HCT116 (cell line): ENCODE results near the gene CKS2. TPM values are rescaled to one million over a fixed set of nuclear protein-coding genes. Genes with fewer than 3 reads are reported as not detected.

ENCODE experiments used
- ATAC-seq: fragments of 200-7000 bp; cut with Tn5 transposase; 2 replicates; pipeline ENCODE4 v1.9.1; 2020; ENCODE audit warnings: mild to moderate bottlenecking, moderate library complexity
- BruUV-seq: library from RNA; stranded (reverse); fragments of 400-500 nt; replicated peaks from 2 replicates; lab custom pipeline; 2021; lab: Mats Ljungman, UMichigan
- CTCF ChIA-PET: fragments of 300-600 bp; sonication (Branson Sonifier 250); formaldehyde crosslinking; loops from one replicate; lab custom pipeline; 2021; ENCODE audit warnings: antibody characterized with exemption; lab: Charles Lee
- POLR2A ChIA-PET: fragments of 300-600, 350-600 bp; sonication (Branson Sonifier 250); formaldehyde crosslinking; loops from one replicate; lab custom pipeline; 2021; ENCODE audit warnings: antibody characterized with exemption; lab: Charles Lee
- RAD21 ChIA-PET, 2 experiments: fragments of 300-600 bp; sonication (Branson Sonifier 250); formaldehyde crosslinking; loops; one replicate each; lab custom pipeline; 2023; ENCODE audit warnings: low total read pairs in 2 of 2; ENCODE audit not compliant: uncharacterized antibody in 2 of 2, unreplicated experiment in 2 of 2, low non-redundant PET in 1 of 2; lab: Charles Lee
- DNase-seq: peaks from one replicate; pipeline ENCODE4 v3.0.0-alpha.2; 2010; ENCODE audit warnings: low read depth, low spot score
- H2AFZ ChIP-seq: fragments of 200-600 bp; shearing (Covaris generic), sonication (generic); 2 replicates; pipeline ENCODE4 v1.6.1; 2017; ENCODE audit warnings: low read depth, mixed run types, mixed read lengths, antibody characterized with exemption, low read length; ENCODE audit not compliant: poor library complexity, severe bottlenecking
- H3K27ac ChIP-seq: 2 replicates; pipeline ENCODE4 v1.5.1; 2012; ENCODE audit warnings: low read depth, low read length
- H3K27me3 ChIP-seq: fragments of 200-600 bp; sonication (generic); 2 replicates; pipeline ENCODE4 v1.6.1; 2016; ENCODE audit warnings: mixed run types, low read length, mixed read lengths; ENCODE audit not compliant: insufficient read depth
- H3K36me3 ChIP-seq, 2 experiments: fragments of 200-500 bp in 1 of 2; fragments of 200-600 bp in 1 of 2; sonication (Bioruptor generic) in 1 of 2; sonication (generic) in 1 of 2; 2 replicates each; pipeline versions ENCODE4 v1.5.1 to v1.6.1; 2014 to 2016; ENCODE audit warnings: low read length in 2 of 2, inconsistent platforms in 1 of 2, mixed read lengths in 1 of 2, mixed run types in 1 of 2; ENCODE audit not compliant: insufficient read depth in 2 of 2, control insufficient read depth in 1 of 2
- H3K4me1 ChIP-seq, 2 experiments: fragments of 200-600 bp in 1 of 2; sonication (generic) in 1 of 2; 2 replicates each; pipeline versions ENCODE4 v1.5.1 to v1.6.1; 2012 to 2017; ENCODE audit warnings: low read length in 2 of 2, inconsistent platforms in 1 of 2, mild to moderate bottlenecking in 1 of 2, mixed read lengths in 1 of 2, mixed run types in 1 of 2, moderate library complexity in 1 of 2; ENCODE audit not compliant: insufficient read depth in 2 of 2, control insufficient read depth in 1 of 2
- H3K4me2 ChIP-seq: fragments of 200-600 bp; sonication (generic); 2 replicates; pipeline ENCODE4 v1.6.1; 2017; ENCODE audit warnings: mixed run types, low read length, mixed read lengths
- H3K4me3 ChIP-seq, 2 experiments: fragments of 200-600 bp in 1 of 2; sonication (generic) in 1 of 2; replicated peaks in 1 of 2; 2 replicates each; pipeline ENCODE4 v1.5.1; 2011 to 2016; ENCODE audit warnings: low read length in 2 of 2, control low read depth in 1 of 2, low read depth in 1 of 2, mild to moderate bottlenecking in 1 of 2, mixed read lengths in 1 of 2, mixed run types in 1 of 2
- H3K79me2 ChIP-seq: fragments of 200-600 bp; sonication (generic); 2 replicates; pipeline ENCODE4 v1.6.1; 2017; ENCODE audit warnings: mild to moderate bottlenecking, mixed run types, low read length, moderate library complexity, mixed read lengths; ENCODE audit not compliant: insufficient read depth
- H3K9ac ChIP-seq: fragments of 200-600 bp; sonication (generic); 2 replicates; pipeline ENCODE4 v1.6.1; 2016; ENCODE audit warnings: low read length, mixed read lengths
- H3K9me2 ChIP-seq: fragments of 200-600 bp; sonication (generic), shearing (Covaris generic); 2 replicates; pipeline ENCODE4 v1.6.1; 2017; ENCODE audit warnings: mixed run types, mild to moderate bottlenecking, moderate library complexity; ENCODE audit not compliant: insufficient read depth
- H3K9me3 ChIP-seq, 2 experiments: fragments of 200-500 bp in 1 of 2; fragments of 200-600 bp in 1 of 2; sonication (Bioruptor generic) in 1 of 2; sonication (generic) in 1 of 2; 2 replicates each; pipeline ENCODE4 v1.6.1; 2014 to 2017; ENCODE audit warnings: low read length in 2 of 2, mixed read lengths in 2 of 2, inconsistent platforms in 1 of 2, low read depth in 1 of 2, mild to moderate bottlenecking in 1 of 2, mixed run types in 1 of 2, moderate library complexity in 1 of 2; ENCODE audit not compliant: control insufficient read depth in 1 of 2, insufficient read depth in 1 of 2
- H4K20me1 ChIP-seq: fragments of 200-600 bp; sonication (generic), shearing (Covaris generic); 2 replicates; pipeline ENCODE4 v1.6.1; 2017; ENCODE audit warnings: mixed run types, mild to moderate bottlenecking, moderate library complexity; ENCODE audit not compliant: insufficient read depth
- ATF3 ChIP-seq: IDR thresholded peaks from 2 replicates; pipeline ENCODE4 v1.6.1; 2012
- CBX3 ChIP-seq: IDR thresholded peaks from 2 replicates; pipeline ENCODE4 v1.6.1; 2012; ENCODE audit warnings: low read depth
- CEBPB ChIP-seq: IDR thresholded peaks from 2 replicates; pipeline ENCODE4 v1.6.1; 2012; ENCODE audit warnings: low read depth
- EGR1 ChIP-seq: IDR thresholded peaks from 2 replicates; pipeline ENCODE4 v1.6.1; 2012; ENCODE audit warnings: low read depth
- EZH2phosphoT487 ChIP-seq: fragments of 200-600 bp; IDR thresholded peaks from 2 replicates; pipeline ENCODE4 v1.6.1; 2018; ENCODE audit warnings: antibody characterized with exemption, borderline replicate concordance
- JUND ChIP-seq: IDR thresholded peaks from 2 replicates; pipeline ENCODE4 v1.6.1; 2012
- SRF ChIP-seq: IDR thresholded peaks from 2 replicates; pipeline ENCODE4 v1.6.1; 2012; ENCODE audit warnings: low read depth
- YY1 ChIP-seq: IDR thresholded peaks from 2 replicates; pipeline ENCODE4 v1.6.1; 2011; ENCODE audit warnings: low read length, low read depth, moderate library complexity, mild to moderate bottlenecking; ENCODE audit not compliant: insufficient replicate concordance; ENCODE audit errors: extremely low read depth
- ZFX ChIP-seq: fragments of 450-650 bp; IDR thresholded peaks from 2 replicates; pipeline ENCODE4 v1.6.1; 2017
- intact Hi-C: fragments of 100-400 bp; cut with micrococcal nuclease; formaldehyde crosslinking; loops from 2 replicates; pipeline ENCODE4 v1.10.0; 2022
- total RNA-seq: library from RNA; stranded (reverse); gene quantifications from one replicate; pipeline ENCODE4 v1.2.1, GENCODE V29; 2021; ENCODE audit not compliant: unreplicated experiment

CKS2 gene
- total RNA-seq, 1 experiment from 2014 or later: 242 TPM

DNA sequence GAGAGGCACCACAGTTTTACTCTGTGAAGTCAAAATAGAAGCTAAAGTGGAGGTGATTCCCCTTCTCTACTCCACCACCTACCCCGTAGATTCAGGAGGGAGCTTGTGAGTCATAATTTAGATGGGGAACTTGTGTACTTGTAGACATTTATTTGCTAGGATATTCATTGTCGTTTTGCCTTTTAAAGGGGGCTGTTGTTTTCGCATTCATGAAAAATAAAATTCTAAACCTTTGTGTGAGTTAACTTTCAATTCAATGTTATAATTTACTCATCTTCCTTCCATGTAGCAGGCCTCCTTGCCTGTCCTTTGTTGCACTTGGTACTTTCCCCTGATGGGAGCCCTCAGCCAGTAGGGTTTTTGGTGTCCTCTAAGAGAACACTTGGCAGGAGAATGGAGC, 29.3 kb downstream of the CKS2 start:
- ATAC-seq (no peak), DNase-seq (no peak)
- intact Hi-C loops: no loop called here
- H4K20me1 ChIP-seq: no peaks in the 10 kb centered on the region
- H3K27me3 ChIP-seq: no peaks in the 10 kb centered on the region
- H3K27ac ChIP-seq: no peak overlapping the region
- no peak overlapping the region for H3K4me2 ChIP-seq
- no peaks in the 10 kb centered on the region for H3K79me2 ChIP-seq
- H3K4me3 ChIP-seq: no peak overlapping the region
- H3K4me1 ChIP-seq: no peaks in the 10 kb centered on the region
- H3K9ac ChIP-seq: no peak overlapping the region
- peaks cover 14 to 40% of the 10 kb centered on the region in 2 experiments for H3K36me3 ChIP-seq
- RAD21 ChIA-PET: no interaction called here
- no peaks in the 10 kb centered on the region for H3K9me3 ChIP-seq
- CTCF ChIA-PET: no interaction called here
- BruUV-seq: no TSS peak
- no peak for TF ChIP-seq CBX3
- TF ChIP-seq EGR1: no peak
- no peak for TF ChIP-seq YY1
- TF ChIP-seq ATF3: no peak
- no peak for TF ChIP-seq ZFX
- TF ChIP-seq, all 23 proteins: peak for 0
- Histone ChIP-seq H2AFZ (no peak overlapping the region), H3K9me2 (no peaks in the 10 kb centered on the region)
- POLR2A ChIA-PET: no interaction called here

DNA sequence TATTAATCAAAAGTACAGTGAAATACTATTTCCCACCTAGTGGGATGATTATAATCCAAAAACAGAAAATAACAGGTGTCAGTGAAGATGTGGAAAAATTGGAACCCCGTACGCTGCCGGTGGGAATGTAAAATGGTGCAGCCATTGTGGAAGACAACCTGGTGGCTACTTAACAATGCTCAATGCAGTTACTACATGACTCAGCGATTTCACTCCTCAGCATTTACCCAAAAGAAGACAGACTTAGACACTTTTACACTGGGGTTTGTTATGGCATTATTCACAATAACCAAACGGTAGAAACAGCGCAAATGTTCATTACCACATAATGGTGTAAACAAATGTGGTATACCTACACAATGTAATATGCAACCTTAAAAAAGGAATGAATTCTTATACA, 31.2 kb downstream of the CKS2 start:
- H3K4me2 ChIP-seq: no peak overlapping the region
- RAD21 ChIA-PET: no interaction called here
- ATAC-seq (no peak), DNase-seq (no peak)
- no peaks in the 10 kb centered on the region for H3K79me2 ChIP-seq
- no peak overlapping the region for H3K4me3 ChIP-seq
- intact Hi-C loops: no loop called here
- no peak overlapping the region for H3K27ac ChIP-seq
- CTCF ChIA-PET: no interaction called here
- no TSS peak for BruUV-seq
- no peaks in the 10 kb centered on the region for H3K4me1 ChIP-seq
- H3K9me3 ChIP-seq: no peaks in the 10 kb centered on the region
- no peak overlapping the region for H3K9ac ChIP-seq
- peaks cover 23 to 39% of the 10 kb centered on the region in 2 experiments for H3K36me3 ChIP-seq
- TF ChIP-seq ZFX: no peak
- TF ChIP-seq JUND: no peak
- no peak for TF ChIP-seq YY1
- TF ChIP-seq EZH2phosphoT487: no peak
- no peak for TF ChIP-seq CEBPB
- no peak for TF ChIP-seq SRF
- no peak for TF ChIP-seq CBX3
- TF ChIP-seq, all 23 proteins: peak for 0
- Histone ChIP-seq H4K20me1 (no peaks in the 10 kb centered on the region), H3K9me2 (no peaks in the 10 kb centered on the region), H3K27me3 (no peaks in the 10 kb centered on the region), H2AFZ (no peak overlapping the region)
- POLR2A ChIA-PET: no interaction called here
